ENCODE measurements around the gene STK24.

GRCh38 chr13:98447881-98448641, 128.8 kb downstream of the STK24 start:
- TF ChIP-seq TAF1 (IDR thresholded peaks at IDR 0.05; ENCODE audit: low read depth) (no peak), YY1 (IDR thresholded peaks at IDR 0.05; ENCODE audit: low read depth) (no peak), FOXM1 (IDR thresholded peaks at IDR 0.05; ENCODE audit: borderline replicate concordance, low read depth) (no peak), EP300 (IDR thresholded peaks at IDR 0.05; ENCODE audit: borderline replicate concordance) (no peak), MAX (IDR thresholded peaks at IDR 0.05) (no peak), EGR1 (IDR thresholded peaks at IDR 0.05) (no peak), NFIC (IDR thresholded peaks at IDR 0.05) (no peak), CREB1 (IDR thresholded peaks at IDR 0.05; ENCODE audit: low read depth) (no peak)
- TF ChIP-seq, protein P1, sequence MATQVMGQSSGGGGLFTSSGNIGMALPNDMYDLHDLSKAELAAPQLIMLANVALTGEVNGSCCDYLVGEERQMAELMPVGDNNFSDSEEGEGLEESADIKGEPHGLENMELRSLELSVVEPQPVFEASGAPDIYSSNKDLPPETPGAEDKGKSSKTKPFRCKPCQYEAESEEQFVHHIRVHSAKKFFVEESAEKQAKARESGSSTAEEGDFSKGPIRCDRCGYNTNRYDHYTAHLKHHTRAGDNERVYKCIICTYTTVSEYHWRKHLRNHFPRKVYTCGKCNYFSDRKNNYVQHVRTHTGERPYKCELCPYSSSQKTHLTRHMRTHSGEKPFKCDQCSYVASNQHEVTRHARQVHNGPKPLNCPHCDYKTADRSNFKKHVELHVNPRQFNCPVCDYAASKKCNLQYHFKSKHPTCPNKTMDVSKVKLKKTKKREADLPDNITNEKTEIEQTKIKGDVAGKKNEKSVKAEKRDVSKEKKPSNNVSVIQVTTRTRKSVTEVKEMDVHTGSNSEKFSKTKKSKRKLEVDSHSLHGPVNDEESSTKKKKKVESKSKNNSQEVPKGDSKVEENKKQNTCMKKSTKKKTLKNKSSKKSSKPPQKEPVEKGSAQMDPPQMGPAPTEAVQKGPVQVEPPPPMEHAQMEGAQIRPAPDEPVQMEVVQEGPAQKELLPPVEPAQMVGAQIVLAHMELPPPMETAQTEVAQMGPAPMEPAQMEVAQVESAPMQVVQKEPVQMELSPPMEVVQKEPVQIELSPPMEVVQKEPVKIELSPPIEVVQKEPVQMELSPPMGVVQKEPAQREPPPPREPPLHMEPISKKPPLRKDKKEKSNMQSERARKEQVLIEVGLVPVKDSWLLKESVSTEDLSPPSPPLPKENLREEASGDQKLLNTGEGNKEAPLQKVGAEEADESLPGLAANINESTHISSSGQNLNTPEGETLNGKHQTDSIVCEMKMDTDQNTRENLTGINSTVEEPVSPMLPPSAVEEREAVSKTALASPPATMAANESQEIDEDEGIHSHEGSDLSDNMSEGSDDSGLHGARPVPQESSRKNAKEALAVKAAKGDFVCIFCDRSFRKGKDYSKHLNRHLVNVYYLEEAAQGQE (IDR thresholded peaks at IDR 0.05; ENCODE audit: low read depth), result no peak
- TF ChIP-seq, protein P2, sequence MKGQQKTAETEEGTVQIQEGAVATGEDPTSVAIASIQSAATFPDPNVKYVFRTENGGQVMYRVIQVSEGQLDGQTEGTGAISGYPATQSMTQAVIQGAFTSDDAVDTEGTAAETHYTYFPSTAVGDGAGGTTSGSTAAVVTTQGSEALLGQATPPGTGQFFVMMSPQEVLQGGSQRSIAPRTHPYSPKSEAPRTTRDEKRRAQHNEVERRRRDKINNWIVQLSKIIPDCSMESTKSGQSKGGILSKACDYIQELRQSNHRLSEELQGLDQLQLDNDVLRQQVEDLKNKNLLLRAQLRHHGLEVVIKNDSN (IDR thresholded peaks at IDR 0.05), result no peak
